NCI-H1436 treated with DMSO at 0.1 percent for 48 hours (cell line): Measurements from ENCODE around the gene INO80E.
"Not testable (repeated sequence)": the region's sequence is repeated elsewhere in the genome, so short reads cannot be mapped to it uniquely, and the experiment has no call there.

ENCODE experiments used
- DNase-seq: peaks from one replicate; lab custom pipeline; 2025; lab: John Stamatoyannopoulos, UW

Gene INO80E

DNA sequence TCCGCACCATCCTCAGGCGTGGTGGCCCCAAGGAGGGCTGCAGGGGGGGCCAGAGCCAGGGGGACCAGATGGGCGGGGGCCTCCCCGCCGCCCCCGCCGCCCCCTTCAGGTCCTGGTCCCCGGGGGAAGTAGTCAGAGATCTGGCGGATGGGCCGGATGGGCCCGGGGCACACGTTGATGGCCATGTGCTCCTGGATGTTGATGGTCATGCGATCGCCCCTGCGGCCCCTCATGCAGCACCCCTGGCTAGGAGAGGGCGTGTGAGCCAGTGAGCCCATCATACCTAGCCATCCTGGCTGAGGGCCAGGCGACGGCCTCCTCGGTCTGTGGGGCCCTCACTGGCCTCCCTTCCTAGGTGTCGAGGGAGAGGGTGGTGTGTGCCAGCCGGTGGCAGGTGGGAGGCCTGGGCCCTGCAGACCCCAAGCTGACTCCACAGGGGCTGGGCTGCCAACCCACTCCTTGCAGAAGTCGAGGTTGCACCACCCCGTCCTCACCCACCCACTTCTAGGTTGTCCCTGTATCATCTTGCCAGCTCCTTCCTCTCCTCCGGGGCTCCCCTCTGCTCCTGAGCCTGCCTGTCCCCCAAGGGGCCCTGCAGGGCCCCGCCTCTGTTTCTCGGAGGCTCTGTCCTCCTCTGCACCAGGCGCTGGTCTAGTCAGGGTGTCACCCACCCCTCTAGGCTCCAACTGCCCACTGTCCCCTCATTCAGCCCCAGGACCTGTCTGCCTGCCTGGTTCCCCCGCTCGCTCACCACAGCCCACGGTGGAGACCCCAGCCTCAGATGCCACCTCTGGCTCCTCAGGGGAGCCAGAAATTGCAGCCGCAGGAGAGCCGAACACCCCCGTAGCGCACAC, 14.2 kb downstream of the INO80E start:
- DNase-seq, result no peak

DNA sequence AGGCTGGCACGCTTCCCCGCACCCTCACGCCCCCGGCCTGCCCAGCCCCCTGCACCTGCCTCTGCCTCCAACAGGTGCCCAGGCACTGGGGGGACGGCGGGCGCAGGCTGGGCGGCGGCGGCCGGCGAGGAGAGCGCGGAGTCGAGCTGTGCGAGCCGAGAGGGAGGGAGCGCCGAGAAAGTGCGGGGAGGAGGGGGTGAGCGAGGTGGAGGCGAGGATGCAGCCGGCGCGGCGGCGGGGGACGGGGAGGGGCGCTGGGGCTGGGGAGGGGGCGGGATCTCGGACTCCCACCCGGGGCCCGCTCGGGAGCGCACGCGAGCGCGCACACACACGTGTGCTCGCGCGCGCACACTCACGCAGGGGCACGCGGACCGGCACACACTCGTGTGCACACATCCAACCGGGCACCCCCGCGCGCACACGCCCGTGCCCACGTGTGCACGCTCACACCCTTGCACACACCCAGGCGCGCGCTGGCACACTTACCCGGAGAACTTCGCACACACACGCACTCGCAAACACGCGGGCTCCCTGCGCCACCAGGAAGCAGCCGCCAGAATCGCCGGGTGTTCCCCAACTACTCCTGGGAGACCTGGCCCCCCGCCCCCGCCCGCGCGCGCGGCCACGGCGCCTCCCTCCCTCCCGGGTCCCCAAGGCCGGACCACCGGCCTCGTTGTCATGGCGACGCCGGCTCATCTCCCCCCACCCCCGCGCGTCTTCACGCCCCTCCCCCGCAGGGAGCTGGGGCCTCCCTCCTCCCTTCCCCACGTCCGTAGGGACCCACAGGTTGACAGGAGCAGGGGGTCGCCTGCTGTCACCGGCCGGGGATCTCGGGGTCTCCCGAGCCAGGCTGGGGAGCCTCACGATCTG, 15.0 kb downstream of the INO80E start, which contains the start of gene DOC2A:
DOC2A (minus strand) TSS at position 184 of the 870 bp plus-strand sequence. CDS start 805 bp downstream, outside the sequence.
- no peak for DNase-seq

GRCh38 chr16:30011714-30012504, 15.9 kb downstream of the INO80E start:
- no peak for DNase-seq

DNA sequence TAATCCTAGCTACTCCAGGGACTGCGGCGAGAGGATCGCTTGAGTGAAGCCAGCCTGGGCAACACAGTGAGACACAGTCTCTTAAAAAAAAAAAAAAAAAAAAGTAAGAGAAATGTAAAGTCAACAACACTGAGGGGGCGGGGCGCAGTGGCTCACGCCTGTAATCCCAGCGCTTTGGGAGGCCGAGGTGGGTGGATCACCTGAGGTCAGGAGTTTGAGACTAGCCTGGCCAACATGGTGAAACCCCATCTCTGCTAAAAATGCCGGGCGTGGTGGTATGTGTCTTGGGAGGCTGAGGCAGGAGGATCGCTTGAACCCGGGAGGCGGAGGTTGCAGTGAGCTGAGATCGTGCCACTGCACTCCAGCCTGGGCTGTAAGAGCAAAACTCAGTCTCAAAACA, 16.6 kb downstream of the INO80E start:
- not testable (repeated sequence) for DNase-seq

DNA sequence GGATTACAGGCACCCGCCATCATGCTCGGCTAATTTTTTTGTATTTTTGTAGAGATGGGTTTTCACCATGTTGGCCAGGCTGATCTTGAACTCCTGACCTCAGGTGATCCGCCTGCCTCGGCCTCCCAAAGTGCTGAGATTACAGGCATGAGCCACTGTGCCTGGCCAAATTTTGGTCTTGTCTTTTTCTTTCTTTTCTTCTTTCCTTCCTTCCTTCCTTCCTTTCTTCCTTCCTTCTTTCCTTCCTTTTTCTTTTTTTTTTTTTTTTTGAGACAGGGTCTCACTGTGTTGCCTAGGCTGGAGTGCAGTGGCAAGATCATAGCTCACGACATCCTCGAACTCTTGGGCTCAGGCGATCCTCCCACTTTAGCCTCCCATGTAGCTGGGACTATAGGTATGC, 19.4 kb downstream of the INO80E start:
- not testable (repeated sequence) for DNase-seq

DNA sequence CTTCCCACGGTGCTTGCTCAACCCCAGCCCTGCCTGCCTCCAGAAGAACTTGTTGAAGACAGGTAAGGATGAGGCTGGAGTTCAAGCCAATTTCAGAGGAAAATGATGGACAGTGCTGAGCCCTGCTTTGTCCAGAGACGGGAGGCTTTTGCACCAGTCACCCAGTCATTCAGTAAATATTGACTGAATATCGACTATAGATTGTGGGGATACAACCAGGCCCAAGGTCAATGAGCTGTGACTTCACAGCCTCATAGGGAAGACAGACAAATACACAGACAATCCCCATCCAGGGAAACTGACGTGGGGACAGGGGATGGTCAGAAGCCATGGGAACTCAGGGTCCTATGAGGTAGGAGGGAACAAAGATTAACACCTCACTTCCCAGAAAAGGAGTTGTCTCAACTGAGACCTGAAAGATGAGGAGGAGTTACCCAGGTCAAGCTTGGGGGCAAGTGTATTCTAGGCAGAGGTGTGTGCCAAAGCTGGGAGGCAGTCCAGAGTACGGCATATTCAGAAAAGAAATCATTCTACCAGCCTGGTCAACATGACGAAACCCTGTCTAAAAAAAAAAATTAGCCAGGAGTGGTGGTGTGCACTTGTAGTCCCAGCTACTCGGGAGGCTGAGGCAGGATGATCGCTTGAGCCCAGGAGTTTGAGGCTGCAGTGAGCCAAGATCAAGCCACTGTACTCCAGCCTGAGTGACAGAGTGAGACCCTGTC, 20.7 kb downstream of the INO80E start:
- no peak for DNase-seq

DNA sequence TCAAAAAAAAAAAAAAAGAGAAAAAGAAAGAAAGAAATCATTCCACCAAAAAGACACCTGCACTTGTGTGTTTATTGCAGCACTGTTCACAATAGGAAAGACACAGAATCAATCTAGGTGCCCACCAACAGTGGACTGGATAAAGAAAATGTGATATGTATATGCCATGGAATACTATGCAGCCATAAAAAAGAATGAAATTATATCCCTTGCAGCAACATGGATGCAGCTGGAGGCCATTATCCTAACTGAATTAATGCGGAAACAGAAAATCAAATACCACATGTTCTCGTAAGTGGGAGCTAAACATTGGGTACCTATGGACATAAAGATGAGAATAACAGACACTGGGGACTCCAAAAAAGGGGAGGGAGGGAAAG, 21.2 kb downstream of the INO80E start:
- no peak for DNase-seq

- DNase-seq, result not testable (repeated sequence)
Measured at GRCh38 chr16:30017937-30018336, 21.9 kb downstream of the INO80E start.

DNA sequence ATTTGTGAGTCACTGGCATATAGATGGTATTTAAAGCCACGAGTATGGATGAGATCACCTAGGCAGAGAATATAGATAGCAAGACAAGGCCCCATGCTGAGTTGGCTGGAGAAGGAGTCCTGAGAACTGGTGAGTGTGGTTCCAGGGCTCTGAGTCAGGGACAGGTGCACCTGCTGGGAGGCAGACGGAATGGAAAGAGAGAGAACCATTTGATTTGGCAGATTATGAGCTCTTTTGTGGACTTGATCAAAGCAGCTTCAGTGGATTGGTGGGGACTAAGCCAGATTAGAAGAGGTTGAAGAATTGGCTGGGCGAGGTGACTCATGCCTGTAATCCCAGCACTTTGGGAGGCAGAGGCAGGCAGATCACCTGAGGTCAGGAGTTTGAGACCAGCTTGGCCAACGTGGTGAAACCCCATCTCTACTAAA, 22.7 kb downstream of the INO80E start:
- no peak for DNase-seq

GRCh38 chr16:30022887-30023286, 26.8 kb downstream of the INO80E start, which contains the start of gene C16orf92:
Gene C16orf92, plus strand, starts transcription at chr16:30023198. Its CDS starts 143 bp downstream, at chr16:30023341.
- no peak for DNase-seq

GRCh38 chr16:30023586-30023985, 27.5 kb downstream of the INO80E start:
- no peak for DNase-seq

DNA sequence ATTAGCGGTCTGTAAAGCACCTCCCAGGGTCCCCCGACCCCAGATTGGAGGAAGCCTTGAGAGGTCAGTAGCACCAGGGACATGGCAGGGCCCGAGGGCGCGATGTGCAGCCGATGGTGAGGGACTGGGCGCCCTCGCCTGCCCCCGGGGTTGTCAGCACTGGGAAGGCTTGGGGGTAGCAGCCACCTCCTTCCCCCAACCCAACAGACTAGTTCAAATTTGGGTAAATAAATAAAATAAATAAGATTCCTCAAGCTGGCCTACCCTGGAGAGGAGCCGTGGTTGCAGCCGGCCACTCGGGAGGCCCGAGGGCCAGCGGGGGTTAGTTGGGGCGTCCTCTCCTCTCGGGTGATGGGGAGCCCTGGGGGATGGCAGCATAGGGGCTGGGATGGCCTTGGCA, 28.4 kb downstream of the INO80E start:
- no peak for DNase-seq

DNA sequence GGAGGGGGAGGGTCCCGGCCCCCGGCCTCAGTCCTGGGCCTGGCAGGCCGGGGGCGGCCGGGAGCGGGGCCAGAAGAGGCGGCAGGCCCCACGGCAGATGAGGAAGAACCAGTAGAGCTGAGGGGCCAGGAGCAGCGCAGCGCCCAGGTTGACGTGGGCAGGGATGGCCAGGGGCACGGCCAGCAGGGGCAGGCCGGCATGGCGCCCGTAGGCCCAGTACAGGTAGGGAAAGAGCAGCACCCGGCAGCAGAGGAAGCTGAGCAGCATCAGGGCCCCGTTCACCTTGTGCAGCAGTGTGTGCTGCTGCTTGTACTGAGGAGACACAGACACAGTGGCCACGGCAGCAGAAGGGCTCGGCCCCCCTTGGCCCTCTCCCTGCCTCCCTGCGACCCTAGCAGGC, 29.1 kb downstream of the INO80E start:
- DNase-seq, result no peak

- no peak for DNase-seq
Measured at GRCh38 chr16:30025574-30025973, 29.5 kb downstream of the INO80E start.

GRCh38 chr16:30026449-30026848, 30.4 kb downstream of the INO80E start:
- DNase-seq, result no peak

GRCh38 chr16:30027588-30028437, 31.8 kb downstream of the INO80E start:
- no peak for DNase-seq

DNA sequence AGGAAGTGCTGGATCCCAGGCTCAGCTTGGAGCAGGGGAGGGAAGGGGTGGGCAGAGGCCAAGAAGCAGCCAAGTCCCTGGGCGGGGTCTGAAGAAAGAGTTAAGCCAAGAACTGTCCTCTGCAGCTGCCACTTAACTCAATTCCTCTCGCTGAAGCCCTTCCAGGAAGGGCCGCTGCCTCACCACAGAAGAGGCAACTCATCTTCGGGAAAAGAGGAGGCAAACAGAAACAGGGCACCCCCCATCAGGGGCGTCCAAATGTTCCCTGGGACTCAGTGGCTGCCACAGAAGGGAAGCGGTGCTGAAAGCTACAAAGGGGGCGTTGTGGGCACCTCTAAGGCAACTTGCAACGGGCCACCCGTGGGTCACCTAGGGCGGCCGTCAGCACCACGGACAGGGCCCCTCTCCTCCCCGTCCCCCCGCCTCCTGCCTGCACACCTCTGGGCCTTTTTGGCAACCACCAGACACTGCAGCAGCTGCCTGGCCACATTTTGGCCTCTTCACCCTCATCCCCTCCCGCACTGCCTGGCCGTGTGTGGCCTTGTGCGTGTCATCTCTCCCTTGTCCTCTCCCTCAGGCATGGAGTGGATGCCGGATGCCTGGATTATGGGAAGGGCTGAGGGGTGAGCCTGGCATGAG, 32.5 kb downstream of the INO80E start:
- DNase-seq, result no peak

DNA sequence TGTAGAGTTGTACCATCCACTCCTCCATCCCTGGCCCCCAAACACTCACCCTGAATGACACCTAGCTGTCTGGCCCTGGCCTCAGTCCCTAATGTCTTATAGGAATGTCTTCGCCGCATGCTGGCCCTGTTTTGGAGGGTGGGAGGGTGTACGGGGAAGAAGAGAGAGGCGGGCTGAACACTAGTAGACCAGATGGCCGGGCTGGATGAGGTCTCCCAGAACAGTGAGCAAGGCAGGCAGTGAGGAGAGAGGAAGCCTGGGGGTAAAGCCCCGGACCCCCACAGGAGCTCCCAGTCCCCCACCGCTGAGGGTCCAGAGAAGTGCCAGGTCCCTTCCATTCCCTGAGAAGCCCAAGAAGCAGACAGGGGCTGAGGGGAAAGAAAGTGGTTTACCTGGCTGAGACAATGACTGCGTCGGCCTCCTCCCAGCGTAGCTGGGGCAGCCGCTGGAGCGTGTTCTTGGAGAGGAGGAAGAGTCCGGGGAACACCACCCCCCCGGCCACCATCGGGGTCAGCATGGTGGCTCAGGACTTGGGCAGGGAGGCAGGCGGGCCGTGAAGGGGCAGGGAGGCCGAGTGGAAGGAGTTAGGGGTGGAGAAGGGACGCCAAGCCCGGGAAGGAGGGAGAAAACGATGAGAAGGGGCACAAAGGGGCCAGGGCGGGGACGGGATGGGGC, 34.1 kb downstream of the INO80E start:
- no peak for DNase-seq

DNA sequence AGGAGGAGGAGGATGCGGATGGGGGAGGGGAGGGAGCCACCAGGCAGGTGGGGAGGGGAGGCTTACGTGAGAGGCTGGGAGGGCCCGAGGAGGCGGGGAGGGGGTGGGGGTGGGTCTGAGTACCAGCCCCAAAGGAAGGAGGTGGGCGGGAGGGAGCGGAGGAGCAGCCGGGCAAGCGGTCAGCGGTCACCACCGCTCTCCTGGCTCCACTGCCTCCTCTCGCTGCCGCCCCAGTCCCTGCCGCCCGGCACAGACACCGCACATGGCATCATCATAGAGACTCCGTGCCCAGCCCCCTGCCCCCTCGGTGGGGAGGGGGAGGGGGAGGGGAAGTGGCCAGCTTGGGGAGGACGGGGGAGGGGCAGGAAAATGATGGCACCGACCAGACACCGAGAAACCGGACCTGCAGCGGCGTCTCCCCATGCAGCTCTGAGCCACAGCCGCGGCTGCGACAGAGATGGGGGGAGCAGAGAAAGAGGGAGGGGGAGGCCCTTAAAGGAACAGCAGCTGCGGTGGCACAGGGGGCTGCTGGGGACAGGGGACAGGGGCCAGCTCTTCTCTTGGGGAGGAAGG, 34.9 kb downstream of the INO80E start, which contains the start of gene TLCD3B:
TLCD3B (minus strand) TSS at position 431 of the 573 bp plus-strand sequence. CDS start 744 bp downstream, outside the sequence.
- DNase-seq, result no peak
